Fibroblast of villous mesenchyme (primary cell): ENCODE results near the gene HERC4. TPM values are rescaled to one million over a fixed set of nuclear protein-coding genes. Genes with fewer than 3 reads are reported as not detected.

ENCODE experiments used
- DNase-seq: peaks from one replicate; pipeline ENCODE4 v3.0.0-alpha.2; 2010; ENCODE audit warnings: low read depth
- H3K4me3 ChIP-seq: 2 replicates; pipeline ENCODE4 v1.5.1; 2011; ENCODE audit warnings: low read depth, mild to moderate bottlenecking, low read length
- total RNA-seq: library from RNA; depleted of rRNA; stranded (reverse); fragments of >200 nt; gene quantifications from 2 replicates; pipeline ENCODE4 v1.2.3, GENCODE V29; 2012
- TF ChIP-seq, protein P1 (sequence below): IDR thresholded peaks from 2 replicates; pipeline ENCODE4 v1.5.1; 2012; ENCODE audit warnings: low read depth, mild to moderate bottlenecking, low read length; ENCODE audit not compliant: insufficient read depth

The HERC4 gene
- total RNA-seq, 1 donor, result 225 TPM

- TF ChIP-seq, protein P1, sequence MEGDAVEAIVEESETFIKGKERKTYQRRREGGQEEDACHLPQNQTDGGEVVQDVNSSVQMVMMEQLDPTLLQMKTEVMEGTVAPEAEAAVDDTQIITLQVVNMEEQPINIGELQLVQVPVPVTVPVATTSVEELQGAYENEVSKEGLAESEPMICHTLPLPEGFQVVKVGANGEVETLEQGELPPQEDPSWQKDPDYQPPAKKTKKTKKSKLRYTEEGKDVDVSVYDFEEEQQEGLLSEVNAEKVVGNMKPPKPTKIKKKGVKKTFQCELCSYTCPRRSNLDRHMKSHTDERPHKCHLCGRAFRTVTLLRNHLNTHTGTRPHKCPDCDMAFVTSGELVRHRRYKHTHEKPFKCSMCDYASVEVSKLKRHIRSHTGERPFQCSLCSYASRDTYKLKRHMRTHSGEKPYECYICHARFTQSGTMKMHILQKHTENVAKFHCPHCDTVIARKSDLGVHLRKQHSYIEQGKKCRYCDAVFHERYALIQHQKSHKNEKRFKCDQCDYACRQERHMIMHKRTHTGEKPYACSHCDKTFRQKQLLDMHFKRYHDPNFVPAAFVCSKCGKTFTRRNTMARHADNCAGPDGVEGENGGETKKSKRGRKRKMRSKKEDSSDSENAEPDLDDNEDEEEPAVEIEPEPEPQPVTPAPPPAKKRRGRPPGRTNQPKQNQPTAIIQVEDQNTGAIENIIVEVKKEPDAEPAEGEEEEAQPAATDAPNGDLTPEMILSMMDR, result no peak
- no peak overlapping the region for H3K4me3 ChIP-seq
- no peak for DNase-seq
Measured at GRCh38 chr10:67924136-67924535, 150.9 kb downstream of the HERC4 start.

DNA sequence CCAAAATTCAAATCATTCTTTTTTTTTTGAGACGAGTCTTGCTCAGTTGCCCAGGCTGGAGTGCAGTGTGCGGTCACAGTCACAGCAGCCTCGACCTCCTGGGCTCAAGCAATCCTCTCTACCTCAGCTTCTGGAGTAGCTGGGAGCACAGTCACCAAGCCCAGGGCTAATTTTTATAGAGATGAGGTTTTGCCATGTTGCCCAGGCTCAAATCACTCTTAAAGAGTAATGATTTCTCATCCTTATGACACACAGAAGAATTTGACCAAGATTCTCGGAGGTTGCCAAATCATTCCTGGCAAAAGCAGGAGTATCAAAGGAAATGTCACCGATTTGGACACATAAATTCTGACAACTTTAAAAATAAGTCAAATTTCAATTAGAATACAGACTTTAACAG is 151.5 kb downstream of the HERC4 start:
- no peak for DNase-seq
- TF ChIP-seq, protein P1, result no peak
- no peak overlapping the region for H3K4me3 ChIP-seq

DNA sequence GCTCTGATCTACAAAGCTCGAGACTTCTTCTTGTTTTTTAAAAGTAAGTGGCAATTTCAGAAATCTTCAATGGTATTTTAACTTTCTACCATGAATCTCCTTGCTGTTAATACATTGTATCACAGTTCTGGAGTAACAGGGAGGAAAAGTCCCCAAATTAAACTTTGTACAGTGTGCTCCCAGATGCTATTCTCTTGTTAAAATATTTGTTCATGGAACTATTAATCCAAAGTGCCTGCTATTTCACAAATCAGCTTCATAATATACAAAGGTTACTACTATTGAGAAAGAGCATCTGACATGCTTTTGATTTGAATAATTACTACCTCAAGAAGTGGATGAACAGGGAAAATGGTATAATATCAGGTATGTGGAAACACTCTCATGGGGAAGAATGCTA is 154.0 kb downstream of the HERC4 start:
- H3K4me3 ChIP-seq, result no peak overlapping the region
- DNase-seq, result no peak
- TF ChIP-seq, protein P1, result no peak

- TF ChIP-seq, protein P1, result no peak
- no peak overlapping the region for H3K4me3 ChIP-seq
- no peak for DNase-seq
Measured at GRCh38 chr10:67917679-67918078, 157.4 kb downstream of the HERC4 start.

GRCh38 chr10:67917169-67917568 is 157.9 kb downstream of the HERC4 start:
- no peak overlapping the region for H3K4me3 ChIP-seq
- TF ChIP-seq, protein P1, result no peak
- no peak for DNase-seq

DNA sequence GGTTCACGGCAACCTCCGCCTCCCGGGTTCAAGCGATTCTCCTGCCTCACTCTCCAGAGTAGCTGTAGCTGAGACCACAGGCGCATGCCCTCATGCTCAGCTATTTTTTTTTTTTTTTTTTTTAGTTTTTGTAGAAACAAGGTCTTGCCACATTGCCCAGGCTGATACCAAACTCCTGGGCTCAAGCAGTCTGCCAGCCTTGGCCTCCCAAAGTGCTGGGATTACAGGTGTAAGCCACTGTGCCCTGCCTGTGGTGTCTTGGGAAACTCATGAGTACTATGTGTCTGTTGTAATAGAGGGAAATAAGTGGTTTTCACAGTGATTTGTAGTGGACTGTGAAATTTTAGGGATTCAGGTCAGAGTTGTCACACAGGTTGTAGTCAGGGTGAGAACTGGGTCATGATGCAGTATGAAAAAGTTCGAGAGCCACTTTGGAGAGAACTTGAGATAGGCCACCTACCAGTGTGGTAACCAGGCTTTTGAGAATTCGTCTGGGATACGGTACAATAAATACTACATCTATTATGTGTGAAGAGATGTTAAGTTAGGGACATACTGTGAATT is 160.2 kb downstream of the HERC4 start:
- TF ChIP-seq, protein P1, result no peak
- H3K4me3 ChIP-seq, result no peak overlapping the region
- DNase-seq, result no peak

DNA sequence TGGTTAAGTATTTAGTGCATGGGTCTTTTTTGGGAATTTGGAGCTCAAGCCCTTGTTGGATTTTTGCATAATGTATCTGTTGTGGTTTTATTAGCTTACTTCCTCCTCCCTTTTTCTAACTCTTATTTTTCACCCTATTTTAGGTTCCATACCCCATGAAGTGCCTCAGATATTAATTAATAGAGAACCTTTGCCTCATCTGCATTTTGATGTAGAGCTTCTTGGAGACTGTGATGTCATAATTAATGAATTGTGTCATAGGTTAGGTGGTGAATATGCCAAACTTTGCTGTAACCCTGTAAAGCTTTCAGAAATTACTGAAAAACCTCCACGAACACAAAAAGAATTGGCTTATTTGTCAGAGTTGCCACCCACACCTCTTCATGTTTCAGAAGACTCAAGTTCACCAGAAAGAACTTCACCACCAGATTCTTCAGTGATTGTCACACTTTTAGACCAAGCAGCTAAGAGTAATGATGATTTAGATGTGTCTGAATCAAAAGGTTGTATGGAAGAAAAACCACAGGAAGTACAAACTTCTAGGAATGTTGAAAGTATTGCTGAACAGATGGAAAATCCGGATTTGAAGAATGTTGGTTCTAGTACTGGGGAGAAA is 162.6 kb downstream of the HERC4 start:
- H3K4me3 ChIP-seq, result no peak overlapping the region
- DNase-seq, result no peak
- TF ChIP-seq, protein P1, result no peak
